Neural progenitor cell (in vitro differentiated cells): ENCODE results near the gene SLC38A10.

Experiments
- EZH2phosphoT487 ChIP-seq: fragments of 200-600 bp; sonication (generic); IDR thresholded peaks from 2 replicates; pipeline ENCODE4 v1.6.1; 2017; ENCODE audit warnings: antibody characterized with exemption
- TF ChIP-seq, protein P1 (sequence below): fragments of 200-600 bp; sonication (generic); IDR thresholded peaks from 2 replicates; pipeline ENCODE4 v1.5.1; 2017; ENCODE audit warnings: antibody characterized with exemption, mild to moderate bottlenecking

DNA sequence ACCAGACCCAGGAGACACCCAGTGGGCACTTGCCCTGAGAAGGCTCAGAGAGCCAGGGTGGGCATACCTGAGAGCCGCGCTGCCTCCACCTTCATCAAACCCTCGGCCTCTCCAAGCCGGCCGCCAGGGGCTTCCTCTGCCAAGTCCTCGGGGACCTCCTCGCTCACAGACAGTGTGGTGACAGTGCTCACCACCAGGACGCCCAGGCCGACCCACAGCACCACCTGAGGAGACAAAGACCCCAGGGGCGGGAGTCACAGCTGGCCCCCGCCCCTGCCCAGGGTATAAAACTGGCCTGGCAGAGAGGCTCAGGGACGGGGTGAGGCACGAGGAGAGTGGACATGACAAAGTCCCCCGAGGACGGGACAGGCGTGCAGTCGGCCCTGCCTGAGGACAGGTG is 34.9 kb downstream of the SLC38A10 start:
- TF ChIP-seq, protein P1, sequence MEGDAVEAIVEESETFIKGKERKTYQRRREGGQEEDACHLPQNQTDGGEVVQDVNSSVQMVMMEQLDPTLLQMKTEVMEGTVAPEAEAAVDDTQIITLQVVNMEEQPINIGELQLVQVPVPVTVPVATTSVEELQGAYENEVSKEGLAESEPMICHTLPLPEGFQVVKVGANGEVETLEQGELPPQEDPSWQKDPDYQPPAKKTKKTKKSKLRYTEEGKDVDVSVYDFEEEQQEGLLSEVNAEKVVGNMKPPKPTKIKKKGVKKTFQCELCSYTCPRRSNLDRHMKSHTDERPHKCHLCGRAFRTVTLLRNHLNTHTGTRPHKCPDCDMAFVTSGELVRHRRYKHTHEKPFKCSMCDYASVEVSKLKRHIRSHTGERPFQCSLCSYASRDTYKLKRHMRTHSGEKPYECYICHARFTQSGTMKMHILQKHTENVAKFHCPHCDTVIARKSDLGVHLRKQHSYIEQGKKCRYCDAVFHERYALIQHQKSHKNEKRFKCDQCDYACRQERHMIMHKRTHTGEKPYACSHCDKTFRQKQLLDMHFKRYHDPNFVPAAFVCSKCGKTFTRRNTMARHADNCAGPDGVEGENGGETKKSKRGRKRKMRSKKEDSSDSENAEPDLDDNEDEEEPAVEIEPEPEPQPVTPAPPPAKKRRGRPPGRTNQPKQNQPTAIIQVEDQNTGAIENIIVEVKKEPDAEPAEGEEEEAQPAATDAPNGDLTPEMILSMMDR, result no peak
- TF ChIP-seq EZH2phosphoT487, result no peak
